HEK293T (cell line): ENCODE measurements around the gene CCDC171.

Experiments
- ARNT ChIP-seq: fragments of 450-650 bp; IDR thresholded peaks from 2 replicates; pipeline ENCODE4 v1.6.1; 2017; ENCODE audit warnings: mild to moderate bottlenecking
- HDGF ChIP-seq: fragments of 450-650 bp; IDR thresholded peaks from 2 replicates; pipeline ENCODE4 v1.6.1; 2017; ENCODE audit warnings: antibody characterized with exemption, borderline replicate concordance
- L3MBTL2 ChIP-seq: fragments of 450-650 bp; conservative IDR thresholded peaks from 2 replicates; pipeline ENCODE4 v1.6.1; 2016; ENCODE audit warnings: mild to moderate bottlenecking
- SP1 ChIP-seq: fragments of 450-650 bp; IDR thresholded peaks from 2 replicates; pipeline ENCODE4 v1.6.1; 2017
- TARDBP ChIP-seq: fragments of 450-650 bp; IDR thresholded peaks from 2 replicates; pipeline ENCODE4 v1.6.1; 2016
- TF ChIP-seq, protein P1 (sequence below): fragments of 450-650 bp; IDR thresholded peaks from 2 replicates; pipeline ENCODE4 v1.6.1; 2016

DNA sequence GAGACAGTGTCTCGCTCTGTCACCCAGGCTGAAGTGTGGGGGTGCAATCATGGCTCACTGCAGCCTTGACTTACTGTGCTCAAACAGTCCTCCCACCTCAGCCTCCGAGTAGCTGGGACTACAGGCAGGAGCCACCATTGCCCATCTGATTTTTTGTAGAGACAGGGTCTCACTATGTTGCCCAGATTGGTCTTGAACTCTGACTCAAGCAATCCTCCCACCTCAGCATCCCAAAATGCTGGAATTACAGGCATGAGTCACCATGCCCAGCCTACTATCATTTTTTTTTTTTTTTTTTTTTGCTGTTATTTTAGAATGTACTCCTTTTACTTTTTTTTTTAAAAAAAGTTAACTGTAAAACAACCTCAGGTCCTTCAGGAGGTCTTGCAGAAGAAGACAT is 449.0 kb downstream of the CCDC171 start:
- TF ChIP-seq, protein P1, sequence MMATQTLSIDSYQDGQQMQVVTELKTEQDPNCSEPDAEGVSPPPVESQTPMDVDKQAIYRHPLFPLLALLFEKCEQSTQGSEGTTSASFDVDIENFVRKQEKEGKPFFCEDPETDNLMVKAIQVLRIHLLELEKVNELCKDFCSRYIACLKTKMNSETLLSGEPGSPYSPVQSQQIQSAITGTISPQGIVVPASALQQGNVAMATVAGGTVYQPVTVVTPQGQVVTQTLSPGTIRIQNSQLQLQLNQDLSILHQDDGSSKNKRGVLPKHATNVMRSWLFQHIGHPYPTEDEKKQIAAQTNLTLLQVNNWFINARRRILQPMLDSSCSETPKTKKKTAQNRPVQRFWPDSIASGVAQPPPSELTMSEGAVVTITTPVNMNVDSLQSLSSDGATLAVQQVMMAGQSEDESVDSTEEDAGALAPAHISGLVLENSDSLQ = no peak
- TF ChIP-seq ARNT (no peak), L3MBTL2 (no peak), SP1 (no peak), HDGF (no peak), TARDBP (no peak)
